C4-2B (cell line): ENCODE data around the gene ODF2.

Source experiments
- H3K27ac ChIP-seq: fragments of 450-650 bp; 2 replicates; pipeline ENCODE4 v1.5.1; 2017
- ZFX ChIP-seq: fragments of 450-650 bp; IDR thresholded peaks from 2 replicates; pipeline ENCODE4 v1.6.1; 2017
- TF ChIP-seq, protein P1 (sequence below): fragments of 450-650 bp; conservative IDR thresholded peaks from 2 replicates; pipeline ENCODE4 v1.5.1; 2017; ENCODE audit warnings: mild to moderate bottlenecking

ODF2 gene

GRCh38 chr9:128540634-128541360 is 85.0 kb downstream of the ODF2 start:
- H3K27ac ChIP-seq, result no peak overlapping the region
- TF ChIP-seq ZFX, result no peak
- TF ChIP-seq, protein P1, sequence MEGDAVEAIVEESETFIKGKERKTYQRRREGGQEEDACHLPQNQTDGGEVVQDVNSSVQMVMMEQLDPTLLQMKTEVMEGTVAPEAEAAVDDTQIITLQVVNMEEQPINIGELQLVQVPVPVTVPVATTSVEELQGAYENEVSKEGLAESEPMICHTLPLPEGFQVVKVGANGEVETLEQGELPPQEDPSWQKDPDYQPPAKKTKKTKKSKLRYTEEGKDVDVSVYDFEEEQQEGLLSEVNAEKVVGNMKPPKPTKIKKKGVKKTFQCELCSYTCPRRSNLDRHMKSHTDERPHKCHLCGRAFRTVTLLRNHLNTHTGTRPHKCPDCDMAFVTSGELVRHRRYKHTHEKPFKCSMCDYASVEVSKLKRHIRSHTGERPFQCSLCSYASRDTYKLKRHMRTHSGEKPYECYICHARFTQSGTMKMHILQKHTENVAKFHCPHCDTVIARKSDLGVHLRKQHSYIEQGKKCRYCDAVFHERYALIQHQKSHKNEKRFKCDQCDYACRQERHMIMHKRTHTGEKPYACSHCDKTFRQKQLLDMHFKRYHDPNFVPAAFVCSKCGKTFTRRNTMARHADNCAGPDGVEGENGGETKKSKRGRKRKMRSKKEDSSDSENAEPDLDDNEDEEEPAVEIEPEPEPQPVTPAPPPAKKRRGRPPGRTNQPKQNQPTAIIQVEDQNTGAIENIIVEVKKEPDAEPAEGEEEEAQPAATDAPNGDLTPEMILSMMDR, result no peak

DNA sequence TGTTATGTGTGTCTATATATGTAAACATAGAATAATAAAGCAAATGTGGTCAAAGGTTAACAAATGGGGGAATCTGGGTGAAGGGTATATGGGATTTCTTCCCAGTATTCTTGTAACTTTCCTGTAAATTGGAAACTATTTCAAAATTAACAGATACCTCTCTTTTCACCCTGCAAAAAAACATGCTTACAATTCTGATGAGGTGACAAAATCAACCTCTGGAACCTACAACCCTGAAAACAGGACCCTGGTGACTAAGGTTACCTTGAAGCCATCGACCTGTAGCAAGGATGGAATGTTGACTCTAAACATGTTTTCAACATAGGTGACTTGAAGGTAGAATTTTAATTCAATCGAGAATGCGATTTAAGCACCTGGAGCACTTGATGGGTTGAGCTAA is 90.7 kb downstream of the ODF2 start:
- H3K27ac ChIP-seq, result no peak overlapping the region
- TF ChIP-seq, protein P1, result no peak
- no peak for TF ChIP-seq ZFX

DNA sequence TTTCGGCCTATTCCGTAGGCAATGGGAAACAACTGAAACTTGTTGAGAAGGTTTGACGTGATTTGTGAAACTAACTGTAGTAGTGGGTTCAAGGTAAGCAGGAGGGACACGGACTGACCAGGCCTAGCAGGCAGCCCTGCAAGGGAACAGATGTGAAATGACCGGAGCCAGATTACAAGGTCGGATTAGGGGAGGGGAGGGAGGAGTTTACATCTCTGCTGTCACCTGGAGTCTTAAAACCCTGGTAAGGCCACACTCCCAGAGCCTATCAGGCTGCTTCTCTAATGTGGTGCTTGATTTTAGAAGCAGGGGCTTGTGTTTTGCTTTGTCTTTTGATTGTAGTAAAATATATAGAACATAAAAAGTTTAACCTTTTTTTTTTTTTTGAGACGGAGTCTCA is 93.1 kb downstream of the ODF2 start:
- no peak for TF ChIP-seq ZFX
- TF ChIP-seq, protein P1, result no peak
- no peak overlapping the region for H3K27ac ChIP-seq

DNA sequence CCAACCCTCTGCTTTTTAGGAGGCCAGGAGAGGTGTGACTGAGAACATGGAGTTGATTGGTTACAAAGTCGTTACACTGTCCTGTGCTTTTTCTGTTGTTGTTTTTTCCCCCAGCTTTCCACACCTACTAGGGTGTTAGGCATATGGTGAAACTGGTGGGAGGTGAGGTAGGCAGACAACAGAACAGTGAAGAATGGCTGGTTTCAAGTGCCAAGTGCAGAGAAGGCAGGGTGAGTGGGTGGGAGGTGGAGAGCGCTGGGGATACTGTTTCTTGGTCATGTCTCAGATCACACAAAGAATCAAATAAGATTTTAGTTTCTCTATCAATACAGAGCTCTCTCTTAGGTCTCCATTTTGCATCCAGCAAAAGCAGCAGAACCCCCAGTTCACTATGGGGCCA is 94.4 kb downstream of the ODF2 start:
- TF ChIP-seq, protein P1, result no peak
- TF ChIP-seq ZFX, result no peak
- no peak overlapping the region for H3K27ac ChIP-seq
